GM19043 (cell line): Measurements from ENCODE around the gene AANAT.
"Not testable (repeated sequence)": the region's sequence is repeated elsewhere in the genome, so short reads cannot be mapped to it uniquely, and the experiment has no call there.

Experiments used
- ATAC-seq: cut with Tn5 transposase; IDR thresholded peaks from one replicate; pipeline ENCODE4 v1.9.1; 2021; ENCODE audit warnings: low read depth; ENCODE audit not compliant: unreplicated experiment

Gene AANAT

DNA sequence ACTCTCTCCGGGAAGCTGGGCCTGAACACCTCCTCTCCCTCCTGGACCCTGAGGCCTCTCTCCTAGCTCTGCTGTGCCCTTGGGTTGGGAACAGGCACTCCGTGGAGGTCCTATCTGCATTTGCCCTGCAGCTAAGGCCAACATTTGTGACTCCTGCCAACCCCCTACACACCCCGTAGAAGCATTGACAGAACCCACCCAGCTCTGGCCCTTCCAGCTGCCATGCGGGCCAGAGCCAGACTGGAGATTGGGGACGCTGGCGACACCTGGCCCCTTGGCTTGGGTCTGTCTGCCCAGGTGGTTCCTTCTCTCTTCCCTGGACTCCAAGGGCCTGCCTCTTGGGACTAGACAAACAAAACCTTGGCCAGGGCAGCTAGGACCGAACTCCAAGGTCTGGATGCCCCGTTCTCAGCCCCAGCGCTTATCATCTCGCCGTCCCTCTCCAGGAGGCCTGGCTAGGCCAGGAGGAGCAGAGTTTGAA is 34.5 kb downstream of the AANAT start:
- ATAC-seq, result no peak

GRCh38 chr17:76502341-76503211 is 35.2 kb downstream of the AANAT start:
- no peak for ATAC-seq

GRCh38 chr17:76504117-76504516 is 36.7 kb downstream of the AANAT start:
- ATAC-seq, result no peak

DNA sequence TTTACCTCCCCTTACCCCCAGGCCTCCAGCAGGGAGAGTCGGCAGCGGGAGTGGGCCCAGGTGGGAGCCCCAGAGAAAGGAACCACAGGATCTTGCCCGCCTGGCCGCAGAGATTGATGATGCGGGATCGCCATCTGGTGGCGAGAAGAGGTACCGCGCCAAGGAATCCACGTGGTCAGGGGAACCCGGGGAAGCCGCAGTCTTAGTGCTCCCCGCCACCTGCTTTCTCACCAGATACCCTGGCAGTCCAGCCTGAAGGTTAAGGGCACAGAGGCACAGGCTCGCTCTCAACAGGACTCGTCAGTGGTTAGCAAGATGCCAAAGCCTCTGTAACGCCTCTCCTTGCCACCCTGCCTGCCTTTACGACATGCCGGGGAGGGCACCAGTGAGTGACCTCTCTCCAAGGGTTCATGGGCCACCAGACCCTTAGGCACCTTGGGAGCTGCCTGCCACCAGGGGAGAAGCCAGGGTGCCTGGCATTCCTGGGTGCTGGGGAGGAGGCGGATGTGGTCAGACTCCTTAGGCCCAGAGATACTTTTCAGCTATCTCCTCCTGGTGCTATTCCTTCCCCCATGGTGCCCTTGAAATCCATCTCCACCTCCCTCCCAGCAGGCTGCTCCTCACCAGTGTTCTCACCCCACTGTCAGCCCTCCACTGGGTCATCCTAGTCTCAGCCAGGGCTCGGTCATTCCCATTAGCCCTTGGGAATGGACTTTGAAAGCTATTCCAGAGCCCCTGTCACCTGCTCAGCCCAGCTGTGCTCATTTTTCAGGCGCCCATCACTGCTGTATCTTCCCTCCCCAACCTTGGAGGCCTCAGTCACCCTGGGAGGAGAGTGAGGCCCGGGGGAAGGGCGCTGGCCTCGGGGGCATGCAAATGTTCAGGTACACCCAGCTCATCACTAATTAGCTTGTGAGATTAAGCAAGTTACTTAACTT is 39.3 kb downstream of the AANAT start:
- peak; percentile 53 for ATAC-seq

GRCh38 chr17:76508472-76509063 is 41.2 kb downstream of the AANAT start:
- not testable (repeated sequence) for ATAC-seq

- no peak for ATAC-seq
Measured at GRCh38 chr17:76510831-76511244, 43.4 kb downstream of the AANAT start.

DNA sequence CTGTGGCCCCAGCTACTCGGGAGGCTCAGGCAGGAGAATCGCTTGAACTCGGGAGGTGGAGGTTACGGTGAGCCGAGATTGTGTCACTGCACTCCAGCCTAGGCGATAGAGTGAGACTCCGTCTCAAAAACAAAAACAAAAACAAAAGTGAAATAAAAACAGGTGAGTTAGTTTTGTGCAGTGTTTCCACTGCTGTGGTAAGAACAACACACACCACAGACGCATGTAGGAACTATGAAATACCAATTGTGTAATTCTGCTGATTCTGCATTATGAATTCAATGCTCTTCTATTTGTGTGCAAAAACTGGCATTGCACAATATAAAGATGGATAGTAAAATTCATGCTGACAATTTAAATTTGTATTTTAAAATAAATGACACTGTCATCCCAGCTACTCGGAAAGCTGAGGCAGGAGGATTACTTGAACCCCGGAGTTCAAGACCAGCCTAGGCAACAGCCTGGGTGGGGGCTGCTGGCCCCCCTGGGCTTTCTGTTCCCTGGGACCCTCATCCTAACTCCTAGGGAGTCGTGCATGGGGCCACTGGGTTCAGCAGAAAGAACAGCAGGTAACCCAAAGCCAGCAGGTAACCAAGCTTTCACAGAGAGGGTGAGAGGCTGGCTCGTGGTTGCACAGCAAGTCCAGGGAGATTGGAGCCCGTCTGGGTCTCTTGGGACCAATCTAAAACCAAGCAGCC is 44.4 kb downstream of the AANAT start:
- no peak for ATAC-seq

GRCh38 chr17:76512366-76513305 is 45.2 kb downstream of the AANAT start:
- no peak for ATAC-seq

DNA sequence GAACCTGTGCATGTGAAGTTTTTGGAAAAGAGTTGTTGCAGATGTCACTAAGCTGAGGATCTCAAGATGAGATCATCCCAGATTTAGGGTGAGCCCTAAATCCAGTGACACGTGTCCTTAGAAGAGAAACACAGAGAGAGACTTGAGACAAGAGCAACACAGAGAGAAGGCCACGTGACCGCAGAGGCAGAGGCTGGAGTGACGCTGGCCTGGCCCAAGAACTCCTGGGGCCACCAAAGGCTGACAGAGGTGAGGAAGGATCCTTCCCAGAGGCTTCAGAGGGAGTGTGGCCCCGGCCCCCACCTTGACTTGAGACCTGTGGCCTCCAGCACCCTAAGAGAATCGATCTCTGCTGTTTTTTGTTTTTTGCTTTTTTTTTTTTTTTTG is 45.9 kb downstream of the AANAT start:
- no peak for ATAC-seq

DNA sequence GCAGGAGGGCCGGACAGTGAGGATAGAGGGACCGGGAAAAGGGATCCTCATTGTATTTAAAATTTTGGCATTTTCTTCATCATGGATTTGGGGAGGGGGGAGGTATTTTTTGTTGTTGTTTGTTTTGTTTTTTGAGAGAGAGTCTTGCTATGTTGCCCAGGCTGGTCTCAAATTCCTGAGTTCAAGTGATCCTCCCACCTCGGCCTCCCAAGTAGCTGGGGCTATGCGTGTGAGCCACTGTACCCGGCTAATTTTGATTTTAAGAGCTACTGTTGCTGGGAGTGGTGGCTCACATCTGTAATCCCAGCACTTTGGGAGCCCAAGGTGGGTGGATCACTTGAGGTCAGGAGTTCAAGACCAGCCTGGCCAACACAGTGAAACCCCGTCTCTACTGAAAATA is 47.0 kb downstream of the AANAT start:
- not testable (repeated sequence) for ATAC-seq

- ATAC-seq, result no peak
Measured at GRCh38 chr17:76515274-76515949, 48.0 kb downstream of the AANAT start.

GRCh38 chr17:76517638-76518038 is 50.2 kb downstream of the AANAT start:
- ATAC-seq, result no peak

- ATAC-seq, result no peak
Measured at GRCh38 chr17:76519048-76519966, 51.9 kb downstream of the AANAT start.
